Neural crest cell (in vitro differentiated cells): ENCODE results near the gene CBY3. TPM values are rescaled to one million over a fixed set of nuclear protein-coding genes. Genes with fewer than 3 reads are reported as not detected.

Experiments used
- DNase-seq: peaks from one replicate; pipeline ENCODE4 v3.0.0; 2021; ENCODE audit warnings: low read depth, mixed read lengths, low spot score
- H3K27ac Mint-ChIP-seq: one replicate; pipeline ENCODE4 v1.8.0; 2021; ENCODE audit warnings: mild to moderate bottlenecking, mixed read lengths; ENCODE audit not compliant: unreplicated experiment
- H3K27me3 Mint-ChIP-seq: 2 replicates; pipeline ENCODE4 v1.8.0; 2021; ENCODE audit warnings: low read depth, mild to moderate bottlenecking, mixed read lengths
- H3K36me3 Mint-ChIP-seq: 2 replicates; pipeline ENCODE4 v1.8.0; 2021; ENCODE audit warnings: low read depth, mild to moderate bottlenecking, mixed read lengths
- H3K4me1 Mint-ChIP-seq: 2 replicates; pipeline ENCODE4 v1.8.0; 2021; ENCODE audit warnings: mixed read lengths
- H3K4me3 Mint-ChIP-seq: one replicate; pipeline ENCODE4 v1.8.0; 2021; ENCODE audit warnings: mild to moderate bottlenecking, mixed read lengths
- H3K9me3 Mint-ChIP-seq: 2 replicates; pipeline ENCODE4 v1.8.0; 2021; ENCODE audit warnings: mixed read lengths
- CTCF ChIP-seq: fragments of 200-600 bp; sonication (generic); conservative IDR thresholded peaks from 2 replicates; pipeline ENCODE4 v1.5.0; 2021; ENCODE audit warnings: antibody characterized with exemption, mild to moderate bottlenecking
- total RNA-seq: library from RNA; stranded (reverse); gene quantifications from 2 replicates; pipeline ENCODE4 v1.2.1, GENCODE V29; 2021

CBY3 gene
- total RNA-seq, 1 donor from 2014 or later: not detected

DNA sequence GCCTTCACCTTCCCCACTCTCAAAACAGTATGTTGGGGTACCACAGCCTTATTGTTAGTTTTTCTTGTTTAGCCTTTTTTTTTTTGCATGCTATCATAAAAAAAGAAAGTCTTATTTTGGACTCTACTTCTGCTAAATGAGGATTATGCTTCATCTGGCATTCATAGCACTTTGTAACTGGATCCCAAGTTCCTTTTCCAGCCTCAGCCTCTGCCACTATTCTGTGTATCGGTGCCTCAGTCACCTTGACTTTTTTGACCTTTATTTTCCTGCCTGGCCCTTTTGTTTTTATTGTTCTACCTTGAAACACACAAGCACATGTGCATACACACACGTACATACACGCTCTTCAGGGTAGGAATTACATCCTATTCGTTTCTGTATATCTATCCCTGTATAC is 43.3 kb upstream of the CBY3 start:
- TF ChIP-seq CTCF: no peak
- Mint-ChIP-seq H3K27ac (no peak overlapping the region), H3K4me3 (no peak overlapping the region), H3K27me3 (no peaks in the 10 kb centered on the region), H3K4me1 (no peaks in the 10 kb centered on the region), H3K36me3 (peaks cover 14% of the 10 kb centered on the region), H3K9me3 (no peaks in the 10 kb centered on the region)
- no peak for DNase-seq

GRCh38 chr5:179720222-179720621 is 39.4 kb upstream of the CBY3 start:
- Mint-ChIP-seq H3K4me1 (no peaks in the 10 kb centered on the region), H3K4me3 (no peak overlapping the region), H3K27ac (no peak overlapping the region), H3K36me3 (peaks cover 25% of the 10 kb centered on the region), H3K9me3 (no peaks in the 10 kb centered on the region), H3K27me3 (no peaks in the 10 kb centered on the region)
- no peak for DNase-seq
- no peak for TF ChIP-seq CTCF

DNA sequence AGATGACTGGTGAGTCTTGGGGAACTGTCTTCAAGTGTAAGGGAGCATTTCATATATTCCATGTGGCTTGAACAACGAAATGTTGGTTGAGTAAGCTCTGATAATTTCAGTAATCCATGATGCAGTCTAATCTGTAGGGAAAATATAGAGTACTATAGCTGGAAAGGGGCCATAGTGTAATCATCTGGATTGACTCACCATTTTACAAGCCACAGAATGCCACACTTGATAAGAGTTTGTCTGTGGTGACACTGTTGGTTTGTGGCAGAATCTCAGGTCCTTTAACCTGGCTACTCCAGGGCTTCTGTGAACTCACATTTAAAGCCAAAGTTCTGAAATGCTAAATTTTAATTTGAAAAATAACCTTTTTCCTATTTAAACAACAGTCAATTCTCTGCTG is 35.5 kb upstream of the CBY3 start:
- Mint-ChIP-seq H3K4me3 (no peak overlapping the region), H3K27me3 (no peaks in the 10 kb centered on the region), H3K9me3 (no peaks in the 10 kb centered on the region), H3K36me3 (peaks cover 19% of the 10 kb centered on the region), H3K27ac (no peak overlapping the region), H3K4me1 (no peaks in the 10 kb centered on the region)
- DNase-seq: no peak
- no peak for TF ChIP-seq CTCF

GRCh38 chr5:179700401-179700918 is 19.6 kb upstream of the CBY3 start:
- peaks cover 42% of the 10 kb centered on the region for H3K4me1 Mint-ChIP-seq
- H3K27me3 Mint-ChIP-seq: no peaks in the 10 kb centered on the region
- H3K36me3 Mint-ChIP-seq: peaks cover 14% of the 10 kb centered on the region
- TF ChIP-seq CTCF: no peak
- peak overlapping the region; percentile 100 for H3K4me3 Mint-ChIP-seq
- H3K27ac Mint-ChIP-seq: no peak overlapping the region
- no peaks in the 10 kb centered on the region for H3K9me3 Mint-ChIP-seq
- no peak for DNase-seq

- H3K27me3 Mint-ChIP-seq: no peaks in the 10 kb centered on the region
- no peaks in the 10 kb centered on the region for H3K9me3 Mint-ChIP-seq
- DNase-seq: no peak
- peaks cover 37% of the 10 kb centered on the region for H3K4me1 Mint-ChIP-seq
- H3K27ac Mint-ChIP-seq: peak overlapping the region; percentile 99
- TF ChIP-seq CTCF: no peak
- H3K4me3 Mint-ChIP-seq: peak overlapping the region; percentile 100
- peaks cover 13% of the 10 kb centered on the region for H3K36me3 Mint-ChIP-seq
Measured at GRCh38 chr5:179699616-179700237, 18.9 kb upstream of the CBY3 start.
